ENCODE measurements around the gene SIK3. TPM values are rescaled to one million over a fixed set of nuclear protein-coding genes. Genes with fewer than 3 reads are reported as not detected.

The SIK3 gene
- polyA plus RNA-seq, 1 of the 3 experiments (the other 2 are of a cell fraction), result 5.1 TPM

GRCh38 chr11:117017456-117017855 lies 80.8 kb downstream of the SIK3 start:
- Histone ChIP-seq H3K4me2 (no peak overlapping the region), H3K9ac (no peak overlapping the region), H3K36me3 (replicated peaks in 1 of 2; ENCODE audit: control insufficient read depth in 1 of 2, insufficient read depth in 2 of 2, low read length in 1 of 2) (no peaks in the 10 kb centered on the region), H2AFZ (ENCODE audit: low read depth) (no peak overlapping the region), H3K79me2 (ENCODE audit: insufficient read depth) (peaks cover 8% of the 10 kb centered on the region; the same call in 1 of the 2 replicates), H3K27me3 (ENCODE audit: insufficient read depth) (no peaks in the 10 kb centered on the region), H3K9me3 (no peaks in the 10 kb centered on the region), H4K20me1 (ENCODE audit: insufficient read depth) (no peaks in the 10 kb centered on the region; the same call in 1 of the 2 replicates), H3K27ac (ENCODE audit: low read depth in 2 of 2, low read length in 1 of 2) (no peak overlapping the region), H3K4me3 (ENCODE audit: low read depth in 2 of 2, low read length in 1 of 2) (no peak overlapping the region), H3F3A (replicated peaks; ENCODE audit: insufficient read depth) (peaks cover 1% of the 10 kb centered on the region), H3K4me1 (ENCODE audit: control insufficient read depth in 1 of 2, insufficient read depth in 2 of 2, low read depth in 1 of 2, low read length in 1 of 2) (peaks cover 2 to 12% of the 10 kb centered on the region in 2 experiments; a peak in 2 of 4 replicates), H3K9me2 (no peaks in the 10 kb centered on the region)
- no peak for DNase-seq
- 91% methylated on average over 1 of the region's 1 CpG for WGBS (ENCODE audit: low lambda C conversion rate)
- CTCF ChIA-PET, result no interaction called here
- POLR2A ChIA-PET, result interaction anchor here (0.6 kb wide), 1 partner anchor 10 kb away, joined by 4 read pairs; no protein-coding TSS in a partner anchor
- no peak for TF ChIP-seq RFX5 (IDR thresholded peaks at IDR 0.05; ENCODE audit: low read length)
- TF ChIP-seq TCF12 (IDR thresholded peaks at IDR 0.05), result no peak
- no peak for TF ChIP-seq NFIC (IDR thresholded peaks at IDR 0.05; ENCODE audit: borderline replicate concordance)
- no peak for TF ChIP-seq JUND (IDR thresholded peaks at IDR 0.05)
- TF ChIP-seq GATA2 (CRISPR knock-in tag; IDR thresholded peaks at IDR 0.05), result no peak
- TF ChIP-seq MXI1 (IDR thresholded peaks at IDR 0.05; ENCODE audit: low read depth, low read length), result no peak
- no peak for TF ChIP-seq EZH2phosphoT487 (IDR thresholded peaks at IDR 0.05; ENCODE audit: borderline replicate concordance, low read depth)
- TF ChIP-seq USF1 (IDR thresholded peaks at IDR 0.05; ENCODE audit: borderline replicate concordance, low read depth), result no peak
- TF ChIP-seq YY1 (IDR thresholded peaks at IDR 0.05; ENCODE audit: low read depth), result no peak
- no peak for TF ChIP-seq ZBTB33 (IDR thresholded peaks at IDR 0.05; ENCODE audit: borderline replicate concordance, low read depth)
- TF ChIP-seq MEF2A (IDR thresholded peaks at IDR 0.05; ENCODE audit: borderline replicate concordance, low read depth), result no peak
- TF ChIP-seq RAD21 (IDR thresholded peaks at IDR 0.05; ENCODE audit: low read length), result no peak
- no peak for TF ChIP-seq EP300 (IDR thresholded peaks at IDR 0.05; ENCODE audit: borderline replicate concordance in 1 of 2, low read depth in 1 of 2, low read length in 1 of 2)
- TF ChIP-seq TAF1 (IDR thresholded peaks at IDR 0.05; ENCODE audit: borderline replicate concordance, low read depth, low read length), result no peak
- TF ChIP-seq NRF1 (IDR thresholded peaks at IDR 0.05; ENCODE audit: low read depth, low read length), result no peak
- no peak for TF ChIP-seq TEAD4 (IDR thresholded peaks at IDR 0.05; ENCODE audit: borderline replicate concordance, insufficient read depth)
- TF ChIP-seq FOXJ3 (CRISPR knock-in tag; IDR thresholded peaks at IDR 0.05), result no peak
- no peak for TF ChIP-seq SMC3 (IDR thresholded peaks at IDR 0.05; ENCODE audit: low read depth, low read length)
- TF ChIP-seq ELF1 (IDR thresholded peaks at IDR 0.05), result no peak
